Neuron (in vitro differentiated cells): ENCODE measurements around the gene CLUH.

Experiments used
- H2AFZ ChIP-seq: one replicate; pipeline ENCODE4 v1.6.1; 2013; ENCODE audit warnings: low read depth, mild to moderate bottlenecking, inconsistent platforms, low read length, moderate library complexity
- H3K27me3 ChIP-seq: one replicate; pipeline ENCODE4 v1.6.1; 2013; ENCODE audit warnings: low read length; ENCODE audit not compliant: insufficient read depth
- H3K36me3 ChIP-seq: one replicate; pipeline ENCODE4 v1.6.1; 2013; ENCODE audit warnings: low read length; ENCODE audit not compliant: insufficient read depth
- H3K4me1 ChIP-seq: one replicate; pipeline ENCODE4 v1.6.1; 2013; ENCODE audit warnings: low read length; ENCODE audit not compliant: insufficient read depth
- H3K4me3 ChIP-seq: 2 replicates; pipeline ENCODE4 v1.5.1; 2013; ENCODE audit warnings: mild to moderate bottlenecking, low read length, moderate library complexity
- H3K9me3 ChIP-seq: one replicate; pipeline ENCODE4 v1.6.1; 2013; ENCODE audit warnings: low read length

The CLUH gene

DNA sequence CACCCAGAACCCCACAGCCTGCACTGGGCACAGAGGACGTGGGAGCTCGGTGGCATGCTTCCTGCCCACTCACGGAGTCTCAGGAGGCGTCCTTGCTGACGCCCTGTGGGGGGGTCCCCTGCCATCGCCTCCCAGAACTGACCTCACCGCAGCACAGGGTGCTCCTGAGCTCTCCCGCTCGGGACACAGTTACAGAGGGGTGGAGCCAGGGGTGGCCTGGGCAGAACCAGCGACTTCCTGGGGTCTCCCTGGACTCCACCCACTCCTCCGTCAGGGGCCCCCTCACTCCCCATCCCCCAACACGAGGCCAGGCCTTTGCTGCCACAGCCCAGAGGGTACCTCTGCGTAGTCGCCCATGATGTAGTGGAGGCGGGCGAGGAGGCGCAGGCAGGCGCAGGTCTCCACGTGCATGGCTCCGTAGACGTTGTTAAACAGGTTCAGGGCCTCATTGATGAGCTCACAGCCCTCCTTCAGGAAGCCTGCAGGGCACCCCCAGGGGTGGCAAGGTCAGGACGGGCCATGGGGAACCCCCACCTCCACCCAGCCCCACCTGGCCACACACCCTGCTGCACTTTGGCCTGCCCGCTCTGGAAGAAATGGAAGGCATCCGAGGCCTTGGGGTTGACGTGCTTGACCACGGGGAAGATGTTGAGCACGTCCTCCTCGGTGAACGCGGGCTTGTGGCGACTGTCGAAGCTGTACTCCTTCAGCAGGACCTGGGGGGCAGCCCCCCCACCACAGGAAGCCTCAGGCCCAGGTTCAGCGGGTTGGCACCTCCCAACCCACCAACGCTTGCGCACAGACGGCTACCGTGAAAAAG is 17.8 kb downstream of the CLUH start:
- Histone ChIP-seq H3K9me3 (no peaks in the 10 kb centered on the region), H2AFZ (no peak overlapping the region), H3K27me3 (no peaks in the 10 kb centered on the region), H3K36me3 (peaks cover 35% of the 10 kb centered on the region), H3K4me3 (no peak overlapping the region), H3K4me1 (no peaks in the 10 kb centered on the region)

DNA sequence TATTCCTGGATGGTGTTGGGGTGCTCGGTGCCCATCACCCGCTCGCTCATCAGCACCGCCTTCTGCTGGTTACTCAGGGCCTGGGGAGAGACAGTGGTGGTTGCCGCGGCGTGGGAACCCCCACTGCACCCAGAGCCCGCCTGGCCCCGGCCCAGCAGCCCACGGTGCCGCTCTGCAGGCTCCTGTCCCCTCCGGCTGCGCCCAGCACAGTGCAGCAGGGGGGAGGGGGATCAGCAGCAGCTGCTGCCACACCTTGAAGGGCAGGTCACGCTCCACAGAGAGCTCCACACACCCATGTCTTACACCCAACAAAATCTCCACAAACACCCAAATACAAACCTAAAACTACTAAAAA is 18.8 kb downstream of the CLUH start:
- H3K4me1 ChIP-seq, result no peaks in the 10 kb centered on the region
- H3K36me3 ChIP-seq, result peaks cover 27% of the 10 kb centered on the region
- no peak overlapping the region for H3K4me3 ChIP-seq
- no peaks in the 10 kb centered on the region for H3K9me3 ChIP-seq
- H3K27me3 ChIP-seq, result no peaks in the 10 kb centered on the region
- no peak overlapping the region for H2AFZ ChIP-seq

DNA sequence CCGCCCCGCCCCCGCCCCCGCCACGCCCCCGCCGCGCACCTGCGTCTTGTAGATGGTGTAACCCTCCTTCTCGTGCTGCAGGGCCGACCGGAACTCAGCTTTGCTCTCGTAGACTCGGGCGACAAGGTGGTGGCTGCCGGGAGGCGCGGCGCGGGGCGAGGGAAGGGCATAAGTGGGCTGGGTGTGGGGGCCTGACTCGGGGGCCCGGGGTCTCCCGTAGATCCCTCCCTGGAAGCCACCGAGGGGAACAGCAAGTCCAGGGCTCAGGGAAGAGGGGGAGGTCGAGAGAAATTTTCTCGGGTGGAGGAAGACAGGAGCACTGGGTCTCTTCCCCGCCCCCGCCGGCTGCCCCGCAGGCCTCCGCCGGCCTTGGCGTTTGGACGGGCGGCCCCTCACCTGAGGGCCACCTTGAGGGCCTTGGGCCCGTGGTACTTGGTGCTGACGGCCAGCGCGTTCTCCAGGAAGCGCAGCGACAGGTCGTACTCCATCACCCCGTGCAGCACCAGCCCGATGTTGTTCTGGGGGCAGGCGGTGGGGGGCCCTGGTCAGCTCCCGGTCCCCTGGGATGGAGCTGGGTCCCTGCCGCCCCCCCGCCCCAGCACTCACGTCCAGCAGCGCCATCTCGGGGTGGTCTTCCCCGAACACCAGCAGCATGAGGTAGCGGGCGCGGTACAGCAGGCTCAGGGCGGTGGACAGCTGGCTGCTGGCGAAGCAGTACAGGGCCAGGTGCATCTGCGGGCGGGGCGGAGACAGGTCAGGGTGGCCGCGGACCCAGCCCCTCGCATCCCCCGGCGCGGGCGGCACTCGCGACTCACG is 19.4 kb downstream of the CLUH start:
- no peak overlapping the region for H2AFZ ChIP-seq
- peaks cover 24% of the 10 kb centered on the region for H3K36me3 ChIP-seq
- no peaks in the 10 kb centered on the region for H3K4me1 ChIP-seq
- no peaks in the 10 kb centered on the region for H3K27me3 ChIP-seq
- H3K9me3 ChIP-seq, result no peaks in the 10 kb centered on the region
- no peak overlapping the region for H3K4me3 ChIP-seq

DNA sequence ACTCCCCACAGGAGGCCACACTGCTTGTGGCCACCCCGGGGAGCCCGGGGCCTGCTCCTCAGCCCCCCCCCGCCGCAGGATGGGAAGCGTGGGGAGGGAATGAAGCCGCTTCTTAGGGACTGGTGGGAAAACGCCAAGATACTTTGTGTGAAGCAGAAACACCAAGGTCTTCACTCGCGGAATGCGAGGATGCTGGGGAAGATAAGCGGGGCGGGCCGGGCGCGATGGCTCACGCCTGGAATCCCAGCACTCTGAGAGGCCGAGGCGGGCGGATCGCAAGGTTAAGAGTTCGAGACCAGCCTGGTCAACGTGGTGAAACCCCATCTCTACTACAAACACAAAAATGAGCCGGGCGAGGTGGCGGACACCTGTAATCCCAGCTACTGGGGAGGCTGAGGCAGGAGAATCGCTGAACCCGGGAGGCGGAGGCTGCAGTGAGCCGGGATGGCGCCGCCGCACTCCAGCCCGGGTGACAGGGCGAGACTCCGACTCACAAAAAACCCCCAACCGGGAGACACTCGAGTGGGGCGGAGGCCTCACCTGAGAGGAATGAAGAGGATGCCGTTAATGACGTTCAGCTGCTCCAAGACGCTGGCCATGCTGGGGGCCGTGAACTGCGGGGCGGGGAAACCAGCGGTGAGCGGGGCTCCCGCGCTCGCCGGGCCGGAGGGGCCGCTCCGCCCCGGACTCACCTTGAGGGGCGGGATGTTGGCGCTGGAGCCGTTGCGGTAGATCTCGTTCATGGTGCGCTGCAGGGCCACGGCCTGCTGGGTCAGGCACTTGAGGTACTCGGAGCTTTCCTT is 20.3 kb downstream of the CLUH start:
- peaks cover 20% of the 10 kb centered on the region for H3K36me3 ChIP-seq
- H3K4me1 ChIP-seq, result no peaks in the 10 kb centered on the region
- no peak overlapping the region for H3K4me3 ChIP-seq
- no peak overlapping the region for H2AFZ ChIP-seq
- H3K27me3 ChIP-seq, result no peaks in the 10 kb centered on the region
- H3K9me3 ChIP-seq, result no peaks in the 10 kb centered on the region

DNA sequence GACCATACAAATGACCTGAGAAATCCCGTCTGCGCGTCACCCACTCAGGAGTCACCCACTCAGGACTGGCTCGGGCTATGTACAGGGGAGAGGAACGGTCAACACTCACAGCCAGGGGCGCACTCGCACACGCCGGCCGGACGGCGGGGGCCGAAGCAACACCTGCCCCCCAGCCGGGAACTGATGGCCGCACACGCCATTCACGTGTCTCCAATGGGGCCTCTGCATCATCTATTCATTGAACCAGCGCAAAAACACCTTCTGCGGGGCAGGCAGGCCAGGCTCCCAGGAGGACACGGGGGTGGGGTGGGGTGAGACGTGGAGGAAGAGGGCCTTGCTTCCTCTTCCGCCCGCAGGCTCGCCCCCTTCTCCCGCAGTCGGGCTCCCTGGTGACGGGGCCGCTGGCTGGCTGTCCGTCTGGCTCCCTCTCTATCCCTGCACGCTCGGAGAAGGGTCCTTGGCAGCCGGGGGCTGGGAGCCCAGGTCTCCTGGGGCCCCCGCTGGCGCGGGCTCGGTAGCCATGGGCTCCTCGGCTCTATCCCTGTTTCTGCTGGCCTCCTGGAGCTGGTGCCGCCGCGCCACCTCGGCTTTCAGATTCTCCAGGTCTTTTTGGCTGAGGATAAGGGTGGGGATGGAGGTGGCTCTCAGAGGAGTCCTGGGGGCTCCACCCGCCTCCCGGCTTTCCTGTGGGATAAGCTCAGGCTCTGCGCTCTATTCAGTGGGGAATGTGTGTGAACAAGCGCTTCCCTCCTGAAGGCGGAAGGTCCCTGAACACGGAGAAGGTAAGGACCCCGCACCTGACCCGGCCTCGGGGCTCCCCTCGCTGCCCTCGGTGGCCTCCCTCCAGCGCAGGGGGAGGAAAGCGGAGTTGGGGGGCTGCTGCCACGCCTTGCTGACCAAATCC is 21.1 kb downstream of the CLUH start:
- Histone ChIP-seq H3K4me3 (no peak overlapping the region), H3K27me3 (no peaks in the 10 kb centered on the region), H3K4me1 (no peaks in the 10 kb centered on the region), H3K9me3 (no peaks in the 10 kb centered on the region), H3K36me3 (peaks cover 14% of the 10 kb centered on the region), H2AFZ (no peak overlapping the region)

DNA sequence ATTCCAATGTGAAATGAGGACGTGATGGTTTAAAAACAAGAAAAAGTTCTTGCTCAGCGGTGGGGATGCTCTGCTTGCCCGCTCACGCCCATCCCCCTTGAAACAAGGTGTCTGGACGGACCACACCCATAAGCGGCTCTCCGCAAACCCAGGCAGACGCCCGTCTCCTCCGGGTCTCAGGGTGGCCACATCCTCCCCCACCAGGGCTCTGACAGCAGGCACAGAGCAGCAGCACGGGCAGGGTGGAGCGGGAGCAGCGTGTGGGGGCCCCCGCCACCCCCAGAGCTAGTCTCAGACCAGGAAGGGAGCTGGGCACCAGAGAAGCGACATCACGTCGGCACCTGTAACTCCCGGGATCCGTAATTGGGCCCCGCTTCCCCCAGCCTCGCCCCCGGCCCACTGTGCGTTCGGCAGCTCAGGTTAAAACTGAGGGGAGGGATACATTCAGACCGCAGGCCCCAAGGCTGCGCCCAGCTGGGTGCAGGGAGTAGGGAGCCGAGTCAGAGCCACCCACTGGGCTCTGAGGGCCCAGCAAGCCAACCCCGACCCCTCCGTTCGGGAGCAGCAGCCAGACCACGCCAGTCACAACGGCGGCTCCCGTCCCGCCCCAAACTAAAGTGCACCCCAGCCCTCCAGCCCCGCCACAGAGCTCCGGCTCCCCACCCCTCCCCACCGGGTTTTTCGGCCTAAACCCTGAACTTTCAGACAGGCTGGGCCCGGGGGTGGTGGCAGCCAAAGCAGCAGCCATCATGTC is 22.0 kb downstream of the CLUH start:
- H3K36me3 ChIP-seq, result peaks cover 9% of the 10 kb centered on the region
- no peak overlapping the region for H3K4me3 ChIP-seq
- H2AFZ ChIP-seq, result no peak overlapping the region
- H3K27me3 ChIP-seq, result no peaks in the 10 kb centered on the region
- H3K4me1 ChIP-seq, result no peaks in the 10 kb centered on the region
- H3K9me3 ChIP-seq, result no peaks in the 10 kb centered on the region

DNA sequence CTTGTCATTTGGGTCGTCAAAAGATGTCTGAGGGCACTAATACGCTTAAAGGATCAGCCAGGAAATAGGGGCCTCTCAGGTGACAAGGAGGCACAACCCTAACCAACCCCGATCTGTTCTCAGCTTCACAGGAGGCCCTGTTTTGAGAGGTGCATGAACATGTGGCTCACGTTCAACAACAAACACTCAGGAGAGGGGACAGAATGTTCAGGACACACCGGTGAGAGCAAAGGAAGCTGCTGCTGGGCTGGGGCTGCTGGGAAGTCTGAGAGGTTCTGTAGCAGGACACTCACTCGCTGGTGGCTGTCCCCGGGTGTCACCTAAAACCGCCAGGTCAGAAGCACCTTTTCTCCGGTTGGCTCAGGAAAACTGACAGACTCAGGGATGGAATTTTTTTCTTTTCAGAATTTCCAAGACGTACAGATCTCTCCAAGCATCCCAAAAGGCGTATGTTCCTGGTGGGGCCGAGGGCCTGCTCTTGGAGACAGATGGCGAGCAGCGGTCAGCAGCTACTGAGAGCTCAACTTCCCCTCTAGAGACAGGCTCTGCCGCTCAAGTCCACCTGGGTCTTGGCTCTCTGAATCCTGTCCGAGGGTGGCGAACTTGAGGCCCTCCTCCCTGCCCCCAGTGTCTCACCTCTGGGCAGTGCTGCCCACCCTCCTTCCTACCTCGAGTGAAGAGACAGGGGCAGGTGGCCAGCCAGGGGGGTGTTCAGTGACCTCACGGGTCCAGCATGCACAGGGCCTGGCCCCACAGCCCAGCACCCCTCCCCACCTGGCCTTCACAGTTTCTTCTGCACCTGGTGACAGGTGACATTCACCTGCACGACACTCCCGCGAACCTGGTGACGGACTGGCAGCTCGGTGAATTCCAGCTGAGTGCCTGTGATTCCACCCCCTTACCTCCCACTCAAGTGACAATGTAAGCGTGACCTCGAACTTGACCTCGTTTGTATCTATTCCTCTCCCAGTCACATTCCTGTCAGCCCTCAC is 22.9 kb downstream of the CLUH start:
- Histone ChIP-seq H3K9me3 (no peaks in the 10 kb centered on the region), H2AFZ (no peak overlapping the region), H3K27me3 (no peaks in the 10 kb centered on the region), H3K36me3 (peaks cover 17% of the 10 kb centered on the region), H3K4me3 (no peak overlapping the region), H3K4me1 (no peaks in the 10 kb centered on the region)

DNA sequence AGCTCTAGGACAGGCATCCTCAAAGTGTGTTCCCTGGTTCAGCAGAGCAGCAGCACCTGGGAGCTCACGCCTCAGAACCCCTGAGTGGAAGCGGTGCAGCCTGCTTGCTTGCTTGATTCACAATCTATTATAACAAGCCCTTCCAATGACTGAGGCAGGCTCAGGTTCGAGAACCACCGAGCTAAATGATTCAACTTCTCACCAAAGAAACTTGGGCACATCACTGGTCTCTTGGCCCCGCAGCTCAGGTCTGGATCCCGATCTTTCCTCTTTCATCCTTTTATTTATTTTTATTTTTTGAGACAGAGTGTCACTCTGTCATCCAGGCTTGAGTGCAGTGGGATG is 24.5 kb downstream of the CLUH start:
- H2AFZ ChIP-seq, result no peak overlapping the region
- H3K9me3 ChIP-seq, result no peaks in the 10 kb centered on the region
- no peaks in the 10 kb centered on the region for H3K4me1 ChIP-seq
- peaks cover 23% of the 10 kb centered on the region for H3K36me3 ChIP-seq
- no peaks in the 10 kb centered on the region for H3K27me3 ChIP-seq
- H3K4me3 ChIP-seq, result no peak overlapping the region

DNA sequence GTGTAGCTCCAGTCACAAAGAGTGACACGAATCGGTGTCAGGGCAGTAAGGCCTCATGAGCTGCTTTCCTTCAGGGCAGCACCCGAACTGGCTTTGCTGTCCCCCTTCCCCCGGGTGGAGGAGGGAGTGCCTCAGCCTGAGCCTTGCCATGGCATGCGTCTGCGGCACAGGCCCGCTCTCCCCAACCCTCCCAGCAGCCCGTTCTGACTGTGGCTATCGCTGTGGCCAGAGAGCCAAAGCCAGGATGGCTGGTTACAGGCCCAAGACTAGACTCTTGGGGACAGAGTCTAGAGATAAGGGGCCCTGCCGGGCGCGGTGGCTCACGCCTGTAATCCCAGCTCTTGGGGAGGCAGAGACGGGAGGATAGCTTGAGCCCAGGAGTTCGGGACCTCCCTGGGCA is 25.9 kb downstream of the CLUH start:
- Histone ChIP-seq H3K36me3 (peaks cover 37% of the 10 kb centered on the region), H3K4me3 (no peak overlapping the region), H2AFZ (no peak overlapping the region)

DNA sequence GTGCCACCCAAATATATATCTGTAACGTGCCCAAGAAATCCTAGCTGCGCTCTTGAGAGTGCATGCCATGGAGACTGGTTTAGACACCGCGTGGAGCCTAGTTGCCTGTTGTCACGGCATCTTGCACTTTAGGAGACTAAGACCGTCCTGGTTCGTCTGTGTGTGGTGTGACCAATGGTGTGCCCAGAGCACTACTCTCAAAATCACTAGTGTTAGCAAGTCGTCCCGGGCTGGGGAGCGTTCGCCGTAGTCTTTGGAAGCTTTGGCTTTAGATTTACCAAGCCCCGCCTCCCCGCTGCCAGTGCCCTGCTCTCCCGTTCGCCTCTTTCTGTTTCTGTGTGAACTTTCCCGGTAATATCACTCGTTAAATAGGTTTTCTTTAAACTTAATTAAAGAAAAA is 27.0 kb downstream of the CLUH start:
- no peaks in the 10 kb centered on the region for H3K9me3 ChIP-seq
- H3K27me3 ChIP-seq, result no peaks in the 10 kb centered on the region
- no peak overlapping the region for H2AFZ ChIP-seq
- peaks cover 48% of the 10 kb centered on the region for H3K36me3 ChIP-seq
- H3K4me3 ChIP-seq, result no peak overlapping the region
- H3K4me1 ChIP-seq, result peaks cover 4% of the 10 kb centered on the region

More for the DNA sequence above, 25.9 kb downstream of the CLUH start:
- Histone ChIP-seq H3K27me3 (no peaks in the 10 kb centered on the region), H3K9me3 (no peaks in the 10 kb centered on the region), H3K4me1 (peaks cover 4% of the 10 kb centered on the region)

DNA sequence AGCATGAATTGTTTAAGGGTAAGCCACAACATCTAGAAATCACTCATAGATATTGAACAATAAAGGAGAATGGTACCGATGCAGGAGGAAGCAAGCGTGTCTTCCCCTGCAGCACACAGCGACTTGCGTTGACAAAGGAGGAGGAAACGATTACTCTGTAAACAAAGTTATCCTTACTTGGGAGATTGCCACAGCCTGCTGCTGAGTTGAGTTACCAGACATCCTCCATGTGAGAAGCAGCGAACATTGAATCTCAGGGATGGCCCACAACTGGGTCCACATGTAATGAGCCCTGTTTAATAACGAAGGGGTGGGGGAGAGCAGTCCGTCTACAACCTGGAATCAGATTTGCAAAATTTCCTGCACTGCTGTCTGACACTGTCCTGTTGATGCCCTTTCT is 27.7 kb downstream of the CLUH start:
- H3K4me1 ChIP-seq, result peaks cover 4% of the 10 kb centered on the region
- no peak overlapping the region for H2AFZ ChIP-seq
- no peaks in the 10 kb centered on the region for H3K27me3 ChIP-seq
- H3K36me3 ChIP-seq, result peaks cover 55% of the 10 kb centered on the region
- no peak overlapping the region for H3K4me3 ChIP-seq
- H3K9me3 ChIP-seq, result no peaks in the 10 kb centered on the region
